AG04449 (cell line): ENCODE measurements around the gene TPSG1.

ENCODE experiments used
- CTCF ChIA-PET: fragments of 350-600 bp; formaldehyde crosslinking; extraction: SDS; loops from one replicate; lab custom pipeline; 2021; ENCODE audit warnings: antibody characterized with exemption; lab: Yijun Ruan, JAX
- POLR2A ChIA-PET: fragments of 400-600, 350-600 bp; formaldehyde crosslinking; extraction: SDS; loops from one replicate; lab custom pipeline; 2020; ENCODE audit warnings: antibody characterized with exemption, inconsistent platforms; lab: Yijun Ruan, JAX
- DNase-seq: peaks from one replicate; pipeline ENCODE4 v3.0.0-alpha.2; 2010; ENCODE audit warnings: low read depth, low spot score
- H3K4me3 ChIP-seq: 2 replicates; pipeline ENCODE4 v1.5.1; 2011; ENCODE audit warnings: low read depth, mild to moderate bottlenecking, control low read depth, low read length
- TF ChIP-seq, protein P1 (sequence below): IDR thresholded peaks from one replicate; pipeline ENCODE4 v1.5.1; 2011; ENCODE audit warnings: mild to moderate bottlenecking, moderate library complexity, low read length, control low read depth, inconsistent platforms; ENCODE audit not compliant: insufficient read depth; ENCODE audit errors: missing control alignments

The TPSG1 gene

DNA sequence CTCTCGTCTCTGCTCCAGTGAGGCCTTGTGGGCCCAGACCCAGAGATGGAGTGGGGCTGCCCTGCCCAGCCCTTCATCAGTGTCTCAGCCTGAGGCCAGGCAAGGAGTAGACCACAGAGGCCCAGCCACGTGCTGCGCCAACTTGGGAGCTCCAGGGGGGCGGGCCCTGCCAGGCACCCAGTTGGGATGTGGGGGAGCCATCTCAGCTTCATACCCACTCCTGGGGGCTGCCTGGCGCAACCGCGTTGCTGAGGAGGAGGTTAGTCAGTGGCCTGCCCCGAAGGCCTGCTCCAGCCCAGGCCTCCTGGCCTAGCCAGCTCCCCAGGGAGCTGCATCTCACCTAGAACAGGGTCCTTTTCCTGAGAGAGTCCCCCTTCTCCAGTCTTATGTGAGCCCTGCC, 11.8 kb downstream of the TPSG1 start:
- CTCF ChIA-PET = no interaction called here

DNA sequence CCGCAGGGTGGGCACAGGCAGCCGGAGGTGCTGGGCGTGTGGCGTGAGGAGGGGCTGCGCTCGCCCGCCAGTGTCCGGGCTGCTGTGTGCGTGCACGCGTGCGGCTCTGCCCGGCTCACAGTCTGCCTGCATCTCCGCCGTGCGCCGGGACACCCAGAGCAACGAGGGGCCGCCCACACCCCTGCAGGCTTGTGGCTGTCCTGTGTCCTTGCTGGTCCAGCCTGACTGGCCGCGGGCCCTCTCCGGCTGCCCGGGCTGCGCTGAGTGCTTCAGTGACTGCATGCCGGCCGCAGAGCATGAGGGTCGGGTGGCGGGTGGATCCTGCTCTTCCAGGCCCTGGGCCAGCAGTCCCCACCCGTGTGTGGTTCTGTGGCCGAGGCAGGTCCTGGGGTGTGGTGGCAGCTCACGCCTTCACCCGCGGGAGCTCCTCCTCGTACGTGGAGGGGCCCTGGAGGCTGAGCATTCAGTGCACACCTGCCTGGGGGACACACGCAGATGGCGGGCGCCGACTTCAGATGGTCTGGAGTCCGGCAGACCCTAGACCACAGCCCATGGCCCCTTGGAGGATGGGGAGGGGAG, 12.4 kb downstream of the TPSG1 start:
- ChIA-PET POLR2A (no interaction called here), CTCF (no interaction called here)
- H3K4me3 ChIP-seq = no peak overlapping the region
- TF ChIP-seq, protein P1, sequence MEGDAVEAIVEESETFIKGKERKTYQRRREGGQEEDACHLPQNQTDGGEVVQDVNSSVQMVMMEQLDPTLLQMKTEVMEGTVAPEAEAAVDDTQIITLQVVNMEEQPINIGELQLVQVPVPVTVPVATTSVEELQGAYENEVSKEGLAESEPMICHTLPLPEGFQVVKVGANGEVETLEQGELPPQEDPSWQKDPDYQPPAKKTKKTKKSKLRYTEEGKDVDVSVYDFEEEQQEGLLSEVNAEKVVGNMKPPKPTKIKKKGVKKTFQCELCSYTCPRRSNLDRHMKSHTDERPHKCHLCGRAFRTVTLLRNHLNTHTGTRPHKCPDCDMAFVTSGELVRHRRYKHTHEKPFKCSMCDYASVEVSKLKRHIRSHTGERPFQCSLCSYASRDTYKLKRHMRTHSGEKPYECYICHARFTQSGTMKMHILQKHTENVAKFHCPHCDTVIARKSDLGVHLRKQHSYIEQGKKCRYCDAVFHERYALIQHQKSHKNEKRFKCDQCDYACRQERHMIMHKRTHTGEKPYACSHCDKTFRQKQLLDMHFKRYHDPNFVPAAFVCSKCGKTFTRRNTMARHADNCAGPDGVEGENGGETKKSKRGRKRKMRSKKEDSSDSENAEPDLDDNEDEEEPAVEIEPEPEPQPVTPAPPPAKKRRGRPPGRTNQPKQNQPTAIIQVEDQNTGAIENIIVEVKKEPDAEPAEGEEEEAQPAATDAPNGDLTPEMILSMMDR = no peak
- no peak for DNase-seq

More for the DNA sequence above, 11.8 kb downstream of the TPSG1 start:
- H3K4me3 ChIP-seq = no peak overlapping the region
- TF ChIP-seq, protein P1 = no peak
- POLR2A ChIA-PET = no interaction called here
- DNase-seq = no peak

DNA sequence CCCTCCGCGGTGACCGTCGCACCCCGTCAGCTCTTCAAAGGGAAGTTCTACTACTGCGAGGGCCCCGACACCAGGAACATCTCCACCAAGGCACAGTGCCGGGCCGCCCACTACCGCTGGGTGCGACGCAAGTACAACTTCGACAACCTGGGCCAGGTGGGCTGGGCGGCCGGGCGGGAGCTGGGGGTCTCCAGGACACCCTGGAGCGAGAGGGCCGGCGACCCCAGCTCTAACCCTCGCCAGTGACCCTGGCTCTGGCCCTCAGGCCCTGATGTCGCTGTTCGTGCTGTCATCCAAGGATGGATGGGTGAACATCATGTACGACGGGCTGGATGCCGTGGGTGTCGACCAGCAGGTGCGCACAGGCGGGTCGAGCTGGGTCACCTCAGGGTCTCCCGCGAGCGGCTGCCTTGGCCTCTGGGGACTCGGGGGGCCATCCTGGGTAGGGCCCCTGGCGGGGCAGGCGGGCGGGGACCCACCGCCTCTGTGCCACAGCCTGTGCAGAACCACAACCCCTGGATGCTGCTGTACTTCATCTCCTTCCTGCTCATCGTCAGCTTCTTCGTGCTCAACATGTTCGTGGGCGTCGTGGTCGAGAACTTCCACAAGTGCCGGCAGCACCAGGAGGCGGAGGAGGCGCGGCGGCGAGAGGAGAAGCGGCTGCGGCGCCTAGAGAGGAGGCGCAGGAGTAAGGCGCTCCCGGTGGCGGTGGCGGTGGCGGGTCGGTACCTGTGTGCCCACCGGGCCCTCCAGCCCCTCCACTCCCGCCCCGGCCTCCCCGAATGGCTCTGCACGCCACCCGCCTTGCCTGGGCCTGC, 13.4 kb downstream of the TPSG1 start:
- no peak overlapping the region for H3K4me3 ChIP-seq
- DNase-seq = no peak
- POLR2A ChIA-PET = no interaction called here
- CTCF ChIA-PET = no interaction called here
- TF ChIP-seq, protein P1 = no peak

DNA sequence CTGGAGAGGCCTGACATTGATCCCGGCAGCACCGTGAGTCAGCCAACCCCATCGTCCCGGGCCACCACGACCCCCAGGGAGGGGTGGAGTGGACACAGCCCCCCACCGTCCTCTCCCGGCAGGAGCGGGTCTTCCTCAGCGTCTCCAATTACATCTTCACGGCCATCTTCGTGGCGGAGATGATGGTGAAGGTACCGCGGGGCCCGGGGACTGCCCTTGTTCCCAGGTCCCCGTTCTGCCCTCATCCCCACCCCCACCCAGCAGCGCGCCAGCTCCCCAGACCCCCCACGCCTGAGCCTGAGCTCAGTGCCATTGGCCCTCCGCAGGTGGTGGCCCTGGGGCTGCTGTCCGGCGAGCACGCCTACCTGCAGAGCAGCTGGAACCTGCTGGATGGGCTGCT, 14.6 kb downstream of the TPSG1 start:
- no peak for DNase-seq
- ChIA-PET CTCF (no interaction called here), POLR2A (no interaction called here)
- H3K4me3 ChIP-seq = no peak overlapping the region
- TF ChIP-seq, protein P1 = no peak

DNA sequence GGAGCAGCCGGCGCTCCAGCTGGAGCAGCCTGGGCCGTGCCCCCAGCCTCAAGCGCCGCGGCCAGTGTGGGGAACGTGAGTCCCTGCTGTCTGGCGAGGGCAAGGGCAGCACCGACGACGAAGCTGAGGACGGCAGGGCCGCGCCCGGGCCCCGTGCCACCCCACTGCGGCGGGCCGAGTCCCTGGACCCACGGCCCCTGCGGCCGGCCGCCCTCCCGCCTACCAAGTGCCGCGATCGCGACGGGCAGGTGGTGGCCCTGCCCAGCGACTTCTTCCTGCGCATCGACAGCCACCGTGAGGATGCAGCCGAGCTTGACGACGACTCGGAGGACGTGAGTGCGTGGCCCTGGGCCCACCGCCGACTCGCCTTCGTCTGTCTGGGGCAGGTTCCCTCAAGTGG, 16.0 kb downstream of the TPSG1 start:
- POLR2A ChIA-PET = no interaction called here
- DNase-seq = no peak
- no peak overlapping the region for H3K4me3 ChIP-seq
- CTCF ChIA-PET = no interaction called here
- TF ChIP-seq, protein P1 = no peak

DNA sequence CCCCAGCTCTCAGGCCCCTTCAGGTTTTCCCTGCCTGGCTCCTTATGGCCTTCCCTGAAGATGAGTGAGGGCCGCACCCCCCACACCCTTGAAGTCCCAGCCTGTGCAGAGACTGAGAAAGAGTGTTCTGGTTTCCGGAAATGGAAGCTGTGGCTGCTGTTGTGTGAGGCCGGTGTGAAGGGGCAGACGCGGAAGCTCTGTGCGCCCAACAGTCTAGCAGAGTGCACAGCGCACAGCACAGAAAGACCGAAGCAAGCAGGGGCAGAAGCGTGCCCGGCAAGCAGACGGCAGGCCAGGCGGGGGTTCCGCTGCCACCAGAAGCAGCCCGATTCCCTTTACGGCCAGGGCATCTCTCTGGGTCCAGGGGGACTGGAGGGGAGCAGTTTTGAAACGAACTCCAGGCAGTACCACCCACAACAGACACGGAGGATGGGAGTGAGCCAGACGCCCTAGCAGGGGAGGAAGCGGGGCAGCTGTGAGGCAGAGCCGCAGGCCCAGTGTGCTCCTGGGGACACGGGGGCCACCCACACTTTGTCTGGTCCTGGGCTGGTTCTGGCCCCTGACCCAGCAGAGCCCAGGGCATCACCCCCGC, 16.7 kb downstream of the TPSG1 start:
- ChIA-PET CTCF (interaction anchor here (0.5 kb wide), 1 partner anchor 347 kb away, joined by 5 read pairs; no protein-coding TSS in a partner anchor), POLR2A (no interaction called here)
- H3K4me3 ChIP-seq = no peak overlapping the region
- no peak for DNase-seq
- TF ChIP-seq, protein P1 = no peak
